HepG2 (cell line): ENCODE results near the gene NCAPD2. TPM values are rescaled to one million over a fixed set of nuclear protein-coding genes. Genes with fewer than 3 reads are reported as not detected.

Experiments used
- ARID2 ChIP-seq: sonication (generic); formaldehyde crosslinking; IDR thresholded peaks from 2 replicates; pipeline ENCODE4 v1.8.1; 2022; ENCODE audit warnings: mild to moderate bottlenecking, missing genetic modification reagents, borderline replicate concordance
- ATF5 ChIP-seq: sonication (generic); formaldehyde crosslinking; IDR thresholded peaks from 2 replicates; pipeline ENCODE4 v1.4.0; 2020; ENCODE audit warnings: mild to moderate bottlenecking, low read depth, missing genetic modification reagents
- ATM ChIP-seq: fragments of 450-650 bp; IDR thresholded peaks from 2 replicates; pipeline ENCODE4 v1.7.1; 2017; ENCODE audit warnings: mild to moderate bottlenecking, borderline replicate concordance
- DNMT1 ChIP-seq: sonication (generic); formaldehyde crosslinking; IDR thresholded peaks from 2 replicates; pipeline ENCODE4 v1.5.1; 2020; ENCODE audit warnings: mild to moderate bottlenecking, missing genetic modification reagents
- FOXA1 ChIP-seq, 2 experiments: fragments of 450-650 bp in 1 of 2; sonication (generic) in 1 of 2; formaldehyde crosslinking in 1 of 2; IDR thresholded peaks; 2 replicates each; pipeline versions ENCODE4 v1.4.0 to v1.6.1; 2016 to 2020; ENCODE audit warnings: missing genetic modification reagents in 1 of 2
- FOXK1 ChIP-seq: sonication (generic); formaldehyde crosslinking; IDR thresholded peaks from 2 replicates; pipeline ENCODE4 v1.4.0; 2020; ENCODE audit warnings: low read depth, missing genetic modification reagents, borderline replicate concordance
- GFI1 ChIP-seq: sonication (generic); formaldehyde crosslinking; IDR thresholded peaks from 2 replicates; pipeline ENCODE4 v1.5.0; 2020; ENCODE audit warnings: missing genetic modification reagents, mild to moderate bottlenecking, borderline replicate concordance
- NBN ChIP-seq: fragments of 450-650 bp; conservative IDR thresholded peaks from 2 replicates; pipeline ENCODE4 v1.6.1; 2017
- NFIC ChIP-seq: IDR thresholded peaks from 2 replicates; pipeline ENCODE4 v1.6.1; 2012; ENCODE audit warnings: mild to moderate bottlenecking, low read length, inconsistent platforms
- SMC3 ChIP-seq: IDR thresholded peaks from 2 replicates; pipeline ENCODE4 v1.6.1; 2011; ENCODE audit warnings: low read length, improper control_type of control experiment
- TGIF2 ChIP-seq: IDR thresholded peaks from 2 replicates; pipeline ENCODE4 v1.6.1; 2016; ENCODE audit warnings: control low read depth, missing compliant biosample characterization
- TRIM24 ChIP-seq: sonication (generic); formaldehyde crosslinking; IDR thresholded peaks from 2 replicates; pipeline ENCODE4 v1.8.0; 2022; ENCODE audit warnings: mild to moderate bottlenecking, missing genetic modification reagents
- YEATS2 ChIP-seq: sonication (generic); formaldehyde crosslinking; IDR thresholded peaks from 2 replicates; pipeline ENCODE4 v1.4.0; 2020; ENCODE audit warnings: missing genetic modification reagents, borderline replicate concordance
- ZBTB42 ChIP-seq: sonication (generic); formaldehyde crosslinking; IDR thresholded peaks from 2 replicates; pipeline ENCODE4 v1.5.0; 2020; ENCODE audit warnings: mild to moderate bottlenecking, missing genetic modification reagents
- ZFP36 ChIP-seq: fragments of 150-350 bp; IDR thresholded peaks from 2 replicates; pipeline ENCODE4 v1.6.1; 2018; ENCODE audit warnings: borderline replicate concordance, low read length, low read depth; ENCODE audit not compliant: partially characterized antibody
- ZNF354B ChIP-seq: sonication (generic); formaldehyde crosslinking; IDR thresholded peaks from 2 replicates; pipeline ENCODE4 v1.8.0; 2022; ENCODE audit warnings: mild to moderate bottlenecking, missing genetic modification reagents
- ZNF468 ChIP-seq: sonication (generic); formaldehyde crosslinking; IDR thresholded peaks from 2 replicates; pipeline ENCODE4 v1.8.0; 2022; ENCODE audit warnings: mild to moderate bottlenecking, moderate library complexity, missing genetic modification reagents
- ZNF503 ChIP-seq: sonication (generic); formaldehyde crosslinking; IDR thresholded peaks from 2 replicates; pipeline ENCODE4 v1.4.0; 2020; ENCODE audit warnings: missing genetic modification reagents
- ZNF550 ChIP-seq: sonication (generic); formaldehyde crosslinking; IDR thresholded peaks from 2 replicates; pipeline ENCODE4 v1.4.0; 2020; ENCODE audit warnings: mild to moderate bottlenecking, missing genetic modification reagents, borderline replicate concordance
- ZNF782 ChIP-seq: sonication (generic); formaldehyde crosslinking; IDR thresholded peaks from 2 replicates; pipeline ENCODE4 v1.4.0; 2020; ENCODE audit warnings: missing genetic modification reagents, mild to moderate bottlenecking, borderline replicate concordance
- ZNF891 ChIP-seq: sonication (generic); formaldehyde crosslinking; IDR thresholded peaks from 2 replicates; pipeline ENCODE4 v1.5.0; 2020; ENCODE audit warnings: mild to moderate bottlenecking, missing genetic modification reagents
- ZSCAN29 ChIP-seq: sonication (generic); formaldehyde crosslinking; conservative IDR thresholded peaks from 2 replicates; pipeline ENCODE4 v1.4.0; 2020; ENCODE audit warnings: mild to moderate bottlenecking, missing genetic modification reagents
- polyA plus RNA-seq, 8 experiments: library from polyadenylated mRNA; depleted of rRNA in 3 of 8; stranded (reverse) in 7 of 8; unstranded in 1 of 8; fragments of >200 nt; fragmentation: Illumina TruSeq in 4 of 8; extraction: Trizol in 4 of 8; gene quantifications; 2 replicates each; pipeline versions ENCODE4 v1.2.1 to v1.2.3, GENCODE V29; 2011 to 2016; ENCODE audit warnings: low read depth in 4 of 8, missing spikeins in 1 of 8, mixed read lengths in 1 of 8; ENCODE audit not compliant: insufficient read depth in 1 of 8
- total RNA-seq, 5 experiments: library from RNA; depleted of rRNA; stranded (reverse); fragments of >200 nt; fragmentation: Illumina TruSeq; extraction: Trizol; gene quantifications; 2 replicates each; pipeline ENCODE4 v1.2.3, GENCODE V29; 2016; ENCODE audit warnings: low read depth in 1 of 5
- TF ChIP-seq, protein P1 (sequence below): sonication (generic); formaldehyde crosslinking; IDR thresholded peaks from 2 replicates; pipeline ENCODE4 v1.5.0; 2020; ENCODE audit warnings: missing genetic modification reagents
- TF ChIP-seq, protein P2 (sequence below): sonication (generic); formaldehyde crosslinking; IDR thresholded peaks from 2 replicates; pipeline ENCODE4 v1.5.0; 2020; ENCODE audit warnings: missing genetic modification reagents
- TF ChIP-seq, protein P3 (sequence below): sonication (generic); formaldehyde crosslinking; IDR thresholded peaks from 2 replicates; pipeline ENCODE4 v1.4.0; 2020; ENCODE audit warnings: missing genetic modification reagents, borderline replicate concordance

Gene NCAPD2
- total and polyA plus RNA-seq, 2 of the 13 experiments (the other 11 are each of a cell fraction or from before 2014, with no cell fraction given), result 51.1 to 65.6 TPM

DNA sequence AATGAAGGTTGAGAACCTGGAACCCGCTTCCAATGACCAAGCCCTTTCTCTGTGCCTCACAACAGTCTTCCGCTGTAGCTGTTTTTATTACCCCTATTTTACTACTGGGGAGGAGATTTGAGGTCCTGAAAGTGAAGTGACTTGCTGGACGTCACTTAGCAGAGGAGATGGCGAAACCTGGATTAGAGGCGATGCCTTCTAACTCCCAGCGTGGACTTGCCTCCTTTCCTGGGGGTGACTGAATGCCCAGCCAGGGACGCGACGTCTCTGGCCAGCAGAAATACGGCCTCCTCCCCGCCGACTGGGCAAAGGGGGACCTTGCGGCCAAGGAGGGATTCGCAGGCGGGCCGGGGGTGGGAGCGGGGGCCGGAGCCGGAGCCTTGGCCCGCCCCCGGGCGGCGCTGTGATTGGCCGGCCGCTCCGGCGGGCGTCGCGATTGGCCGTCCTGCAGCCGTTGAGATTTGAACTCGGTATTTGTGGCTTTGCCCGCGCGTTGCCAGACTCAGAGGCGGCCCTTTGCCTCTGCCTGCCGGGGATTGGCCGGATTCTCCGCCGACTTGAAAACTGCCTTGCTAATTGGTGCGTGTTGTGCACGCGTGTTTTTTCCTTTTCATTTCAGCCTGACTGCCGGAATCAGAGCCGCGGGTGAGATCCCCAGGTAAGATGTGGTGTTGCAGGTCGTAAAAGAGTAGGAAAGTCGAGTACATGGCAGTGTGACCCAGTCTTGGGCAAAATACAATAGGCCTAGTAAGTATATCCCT, at the start of gene NCAPD2 (continued):
- TF ChIP-seq ZNF550 (CRISPR knock-in tag) (no peak), NFIC (peak; percentile 31; the same call in 1 of the 2 replicates), YEATS2 (CRISPR knock-in tag) (0 out of 2 replicates have a peak, but pooled peaks have one; percentile 17), ZSCAN29 (CRISPR knock-in tag) (0 out of 2 replicates have a peak, but pooled peaks have one; percentile 11), GFI1 (CRISPR knock-in tag) (0 out of 2 replicates have a peak, but pooled peaks have one; percentile 33), FOXK1 (CRISPR knock-in tag) (no peak; the same call in 1 of the 2 replicates), ZFP36 (no peak), ZBTB42 (CRISPR knock-in tag) (no peak), ATF5 (no peak), NBN (no peak), ZNF468 (CRISPR knock-in tag) (no peak), ZNF891 (CRISPR knock-in tag) (no peak), SMC3 (no peak), FOXA1 (IDR thresholded peaks at IDR 0.05) (no peak), FOXA1 (CRISPR knock-in tag; IDR thresholded peaks at IDR 0.05) (no peak), ARID2 (CRISPR knock-in tag) (no peak), ZNF503 (CRISPR knock-in tag) (no peak), TGIF2 (CRISPR knock-in tag) (no peak; the same call in 1 of the 2 replicates), TRIM24 (CRISPR knock-in tag) (0 out of 2 replicates have a peak, but pooled peaks have one; percentile 27), DNMT1 (no peak), ATM (no peak), ZNF782 (CRISPR knock-in tag) (no peak), ZNF354B (no peak)
- TF ChIP-seq, protein P1, sequence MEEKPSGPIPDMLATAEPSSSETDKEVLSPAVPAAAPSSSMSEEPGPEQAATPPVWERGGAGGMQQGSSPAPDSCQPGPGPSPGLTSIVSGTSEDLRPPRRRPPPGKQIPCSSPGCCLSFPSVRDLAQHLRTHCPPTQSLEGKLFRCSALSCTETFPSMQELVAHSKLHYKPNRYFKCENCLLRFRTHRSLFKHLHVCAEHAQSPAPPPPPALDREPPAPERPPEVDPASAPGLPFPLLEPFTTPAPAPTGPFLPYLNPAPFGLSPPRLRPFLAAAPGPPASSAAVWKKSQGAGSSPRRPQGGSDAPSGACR (CRISPR knock-in tag), result no peak; the same call in 1 of the 2 replicates
- TF ChIP-seq, protein P2, sequence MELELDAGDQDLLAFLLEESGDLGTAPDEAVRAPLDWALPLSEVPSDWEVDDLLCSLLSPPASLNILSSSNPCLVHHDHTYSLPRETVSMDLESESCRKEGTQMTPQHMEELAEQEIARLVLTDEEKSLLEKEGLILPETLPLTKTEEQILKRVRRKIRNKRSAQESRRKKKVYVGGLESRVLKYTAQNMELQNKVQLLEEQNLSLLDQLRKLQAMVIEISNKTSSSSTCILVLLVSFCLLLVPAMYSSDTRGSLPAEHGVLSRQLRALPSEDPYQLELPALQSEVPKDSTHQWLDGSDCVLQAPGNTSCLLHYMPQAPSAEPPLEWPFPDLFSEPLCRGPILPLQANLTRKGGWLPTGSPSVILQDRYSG (CRISPR knock-in tag), result no peak; the same call in 1 of the 2 replicates
- TF ChIP-seq, protein P3, sequence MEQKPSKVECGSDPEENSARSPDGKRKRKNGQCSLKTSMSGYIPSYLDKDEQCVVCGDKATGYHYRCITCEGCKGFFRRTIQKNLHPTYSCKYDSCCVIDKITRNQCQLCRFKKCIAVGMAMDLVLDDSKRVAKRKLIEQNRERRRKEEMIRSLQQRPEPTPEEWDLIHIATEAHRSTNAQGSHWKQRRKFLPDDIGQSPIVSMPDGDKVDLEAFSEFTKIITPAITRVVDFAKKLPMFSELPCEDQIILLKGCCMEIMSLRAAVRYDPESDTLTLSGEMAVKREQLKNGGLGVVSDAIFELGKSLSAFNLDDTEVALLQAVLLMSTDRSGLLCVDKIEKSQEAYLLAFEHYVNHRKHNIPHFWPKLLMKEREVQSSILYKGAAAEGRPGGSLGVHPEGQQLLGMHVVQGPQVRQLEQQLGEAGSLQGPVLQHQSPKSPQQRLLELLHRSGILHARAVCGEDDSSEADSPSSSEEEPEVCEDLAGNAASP (CRISPR knock-in tag), result no peak
